Measurements from ENCODE around the gene MNAT1.

DNA sequence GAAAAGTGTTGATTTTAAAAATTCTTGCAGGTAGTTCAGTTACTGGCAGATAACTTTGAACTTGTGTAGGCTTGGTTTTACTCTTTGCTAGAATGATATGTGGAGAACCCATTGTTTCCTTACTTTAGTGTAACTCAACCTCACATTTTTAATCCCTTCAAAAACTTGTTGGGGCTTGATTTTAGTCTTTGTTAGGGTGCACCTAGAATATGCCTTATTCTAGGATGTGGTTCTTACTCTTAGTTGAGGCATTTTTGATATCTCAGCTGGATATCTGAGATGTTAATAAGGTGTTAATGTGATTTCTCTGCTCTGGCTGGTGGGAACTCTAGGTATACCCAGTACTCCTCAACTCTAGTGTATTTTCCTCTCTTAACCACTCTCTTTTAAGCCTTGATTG, 10.0 kb downstream of the MNAT1 start:
- TF ChIP-seq CTCF (IDR thresholded peaks at IDR 0.05; ENCODE audit: low read depth, low read length, poor library complexity, severe bottlenecking) (no peak), EZH2phosphoT487 (IDR thresholded peaks at IDR 0.05; ENCODE audit: borderline replicate concordance, low read length) (no peak)
